Activated CD8-positive, alpha-beta T cell treated with anti-CD3 and anti-CD28 coated beads for 36 hours (primary cell): ENCODE data around the gene POLA1. TPM values are rescaled to one million over a fixed set of nuclear protein-coding genes. Genes with fewer than 3 reads are reported as not detected.
A peak's percentile ranks its signal among the peaks of the same experiment; 100 is the strongest.

ENCODE experiments used
- ATAC-seq: fragments of 200-7000 bp; cut with Tn5 transposase; one replicate; pipeline ENCODE4 v1.10.0; 2021; ENCODE audit warnings: mild to moderate bottlenecking, moderate library complexity
- CTCF ChIA-PET: fragments of 350-600 bp; sonication (Branson Sonifier 250); formaldehyde crosslinking; loops from one replicate; lab custom pipeline; 2021; ENCODE audit warnings: antibody characterized with exemption; lab: Charles Lee
- POLR2A ChIA-PET: fragments of 350-600 bp; sonication (Branson Sonifier 250); formaldehyde crosslinking; loops from one replicate; lab custom pipeline; 2021; ENCODE audit warnings: antibody characterized with exemption; lab: Charles Lee
- DNase-seq: peaks from one replicate; pipeline ENCODE4 v3.0.0-alpha.2; 2020
- H3K27ac Mint-ChIP-seq: one replicate; pipeline ENCODE4 v1.8.0; 2021; ENCODE audit warnings: mild to moderate bottlenecking, mixed read lengths
- H3K27me3 Mint-ChIP-seq: one replicate; pipeline ENCODE4 v1.8.0; 2021; ENCODE audit warnings: mixed read lengths
- H3K36me3 Mint-ChIP-seq: one replicate; pipeline ENCODE4 v1.8.0; 2021; ENCODE audit warnings: low read depth, mixed read lengths
- H3K4me1 Mint-ChIP-seq: one replicate; pipeline ENCODE4 v1.8.0; 2021; ENCODE audit warnings: low read depth, mixed read lengths
- H3K4me3 Mint-ChIP-seq: one replicate; pipeline ENCODE4 v1.8.0; 2021; ENCODE audit warnings: mild to moderate bottlenecking, moderate library complexity, mixed read lengths
- H3K9me3 Mint-ChIP-seq: one replicate; pipeline ENCODE4 v1.8.0; 2021; ENCODE audit warnings: mixed read lengths
- intact Hi-C: fragments of 100-400 bp; cut with micrococcal nuclease; formaldehyde crosslinking; loops from one replicate; pipeline ENCODE4 v1.10.0; 2022
- total RNA-seq, 2 experiments: library from RNA; stranded (reverse); gene quantifications; one replicate each; pipeline ENCODE4 v1.2.3, GENCODE V29; 2021
- TF ChIP-seq, protein P1 (sequence below): fragments of 200-600 bp; IDR thresholded peaks from one replicate; pipeline ENCODE4 v1.8.0; 2022; ENCODE audit warnings: antibody characterized with exemption, mild to moderate bottlenecking

The POLA1 gene
- total RNA-seq, 2 experiments from 2014 or later = 41.4 to 42.9 TPM

DNA sequence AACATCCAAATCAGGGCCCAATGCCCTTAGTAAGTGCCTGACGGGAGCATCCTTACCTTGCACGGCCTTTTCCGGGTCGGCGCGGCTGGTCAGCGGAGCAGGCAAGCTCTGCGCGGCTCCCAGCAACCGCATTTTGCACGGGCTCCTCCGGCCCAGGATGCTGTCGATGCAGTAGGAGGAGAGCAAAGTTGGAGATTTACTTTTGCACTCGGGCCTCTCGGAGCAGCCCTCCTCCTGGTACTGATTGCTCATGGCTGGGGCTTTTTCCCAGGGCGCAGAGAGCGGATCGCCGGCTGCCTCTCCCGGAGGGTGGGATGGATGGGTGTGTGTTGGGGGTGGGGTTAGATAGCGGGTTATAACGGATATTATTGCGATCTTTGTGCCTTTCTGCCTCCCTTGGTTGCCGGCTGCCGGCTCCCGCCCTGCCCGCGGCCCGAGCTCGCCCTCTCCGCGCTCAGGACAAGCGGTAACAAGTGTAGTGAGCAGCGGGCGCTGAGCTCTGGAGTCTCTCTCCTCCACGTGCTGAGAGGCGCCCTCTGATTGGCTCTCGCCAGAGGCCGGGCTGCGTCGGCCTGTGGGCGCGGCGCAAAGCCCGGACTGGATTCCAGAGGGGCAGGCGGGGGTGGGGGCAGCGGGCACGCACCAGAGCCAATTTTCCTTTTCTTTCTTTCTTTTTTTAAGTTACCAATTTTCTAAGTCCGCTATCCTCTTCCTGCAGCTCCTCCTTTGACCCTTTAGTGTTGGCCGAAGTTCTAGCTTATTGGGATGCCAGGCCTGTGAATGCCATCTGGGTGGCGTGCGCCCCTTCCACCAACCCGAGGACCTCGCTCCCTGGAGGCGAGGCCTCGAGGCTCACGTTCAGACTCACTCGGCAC lies 322.0 kb downstream of the POLA1 start, which contains the start of gene ARX:
ARX (minus strand) TSS at position 480 of the 875 bp plus-strand sequence; CDS start at position 252, 228 bp downstream.
- H3K36me3 Mint-ChIP-seq = no peaks in the 10 kb centered on the region
- intact Hi-C loops = loop anchor here (10.0 kb wide), 1 partner anchor 129 kb away; no protein-coding TSS in a partner anchor
- POLR2A ChIA-PET = interaction anchor here (0.6 kb wide), 1 partner anchor 10 kb away, joined by 3 read pairs; no protein-coding TSS in a partner anchor
- TF ChIP-seq, protein P1, sequence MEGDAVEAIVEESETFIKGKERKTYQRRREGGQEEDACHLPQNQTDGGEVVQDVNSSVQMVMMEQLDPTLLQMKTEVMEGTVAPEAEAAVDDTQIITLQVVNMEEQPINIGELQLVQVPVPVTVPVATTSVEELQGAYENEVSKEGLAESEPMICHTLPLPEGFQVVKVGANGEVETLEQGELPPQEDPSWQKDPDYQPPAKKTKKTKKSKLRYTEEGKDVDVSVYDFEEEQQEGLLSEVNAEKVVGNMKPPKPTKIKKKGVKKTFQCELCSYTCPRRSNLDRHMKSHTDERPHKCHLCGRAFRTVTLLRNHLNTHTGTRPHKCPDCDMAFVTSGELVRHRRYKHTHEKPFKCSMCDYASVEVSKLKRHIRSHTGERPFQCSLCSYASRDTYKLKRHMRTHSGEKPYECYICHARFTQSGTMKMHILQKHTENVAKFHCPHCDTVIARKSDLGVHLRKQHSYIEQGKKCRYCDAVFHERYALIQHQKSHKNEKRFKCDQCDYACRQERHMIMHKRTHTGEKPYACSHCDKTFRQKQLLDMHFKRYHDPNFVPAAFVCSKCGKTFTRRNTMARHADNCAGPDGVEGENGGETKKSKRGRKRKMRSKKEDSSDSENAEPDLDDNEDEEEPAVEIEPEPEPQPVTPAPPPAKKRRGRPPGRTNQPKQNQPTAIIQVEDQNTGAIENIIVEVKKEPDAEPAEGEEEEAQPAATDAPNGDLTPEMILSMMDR = no peak
- H3K27me3 Mint-ChIP-seq = peaks cover 61% of the 10 kb centered on the region
- no peak within 1 kb of the TSS for H3K4me3 Mint-ChIP-seq
- no peaks in the 10 kb centered on the region for H3K9me3 Mint-ChIP-seq
- no peak within 1 kb of the TSS for H3K27ac Mint-ChIP-seq
- peak; percentile 50 for DNase-seq
- peak; percentile 78 for ATAC-seq
- peaks cover 9% of the 10 kb centered on the region for H3K4me1 Mint-ChIP-seq
- CTCF ChIA-PET = no interaction called here

DNA sequence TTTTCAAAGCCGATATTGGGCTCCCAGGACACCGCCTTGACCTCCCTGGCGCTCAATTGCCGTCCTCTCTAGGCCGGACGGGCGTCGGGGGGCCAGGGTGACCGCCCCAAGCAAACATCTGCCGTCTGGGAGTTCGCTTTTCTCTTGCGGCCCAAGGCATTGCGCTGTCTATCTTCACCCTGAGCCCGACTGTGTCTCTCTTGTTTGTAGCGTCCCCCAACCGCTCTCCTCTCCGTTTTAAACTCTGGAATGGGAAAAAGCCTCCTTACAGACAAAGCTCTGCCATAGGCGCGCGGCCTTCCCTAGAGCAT lies 322.6 kb downstream of the POLA1 start:
- no peaks in the 10 kb centered on the region for H3K9me3 Mint-ChIP-seq
- H3K36me3 Mint-ChIP-seq = no peaks in the 10 kb centered on the region
- intact Hi-C loops = loop anchor here (10.0 kb wide), 1 partner anchor 128 kb away; no protein-coding TSS in a partner anchor
- H3K4me3 Mint-ChIP-seq = no peak overlapping the region
- DNase-seq = no peak
- H3K27me3 Mint-ChIP-seq = peaks cover 63% of the 10 kb centered on the region
- H3K27ac Mint-ChIP-seq = no peak overlapping the region
- ChIA-PET POLR2A (no interaction called here), CTCF (no interaction called here)
- TF ChIP-seq, protein P1 = no peak
- no peak for ATAC-seq
- H3K4me1 Mint-ChIP-seq = peaks cover 11% of the 10 kb centered on the region

DNA sequence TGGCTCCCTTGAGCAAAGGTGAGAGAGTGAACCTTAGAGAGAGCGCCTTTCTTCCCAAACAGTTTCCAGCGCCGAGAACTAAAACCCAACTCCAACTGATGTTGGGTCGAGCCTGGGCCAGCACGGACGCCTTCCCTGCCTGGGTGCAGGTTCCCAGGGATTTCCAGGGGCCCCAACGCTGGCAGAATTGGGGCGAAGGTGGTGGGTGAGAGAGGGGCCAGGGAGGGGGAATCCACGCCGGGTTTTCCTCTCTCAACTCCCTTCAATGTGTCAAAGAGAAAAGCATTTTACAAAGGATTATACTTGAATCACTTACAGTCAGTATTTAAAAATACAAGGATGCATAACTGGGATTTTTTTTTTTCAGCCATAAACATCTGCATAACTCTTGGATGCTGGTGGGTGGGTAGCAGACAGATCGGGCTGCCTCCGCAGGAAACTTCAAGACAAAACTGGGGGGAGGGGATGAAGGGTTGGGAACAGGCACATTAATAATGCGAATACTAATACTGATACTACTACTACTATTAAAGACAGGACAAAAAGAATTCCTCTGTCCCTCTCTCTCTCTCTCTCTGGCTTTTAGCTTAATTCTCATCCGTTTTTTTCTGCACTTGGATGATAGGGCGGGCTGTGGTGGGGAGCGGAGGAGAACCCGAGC lies 323.4 kb downstream of the POLA1 start:
- Mint-ChIP-seq H3K4me3 (no peak overlapping the region), H3K9me3 (no peaks in the 10 kb centered on the region), H3K27me3 (peaks cover 64% of the 10 kb centered on the region), H3K36me3 (no peaks in the 10 kb centered on the region), H3K4me1 (peaks cover 19% of the 10 kb centered on the region), H3K27ac (no peak overlapping the region)
- CTCF ChIA-PET = no interaction called here
- POLR2A ChIA-PET = no interaction called here
- intact Hi-C loops = loop anchor here (10.0 kb wide), 1 partner anchor 128 kb away; no protein-coding TSS in a partner anchor
- no peak for DNase-seq
- no peak for ATAC-seq
- TF ChIP-seq, protein P1 = no peak

DNA sequence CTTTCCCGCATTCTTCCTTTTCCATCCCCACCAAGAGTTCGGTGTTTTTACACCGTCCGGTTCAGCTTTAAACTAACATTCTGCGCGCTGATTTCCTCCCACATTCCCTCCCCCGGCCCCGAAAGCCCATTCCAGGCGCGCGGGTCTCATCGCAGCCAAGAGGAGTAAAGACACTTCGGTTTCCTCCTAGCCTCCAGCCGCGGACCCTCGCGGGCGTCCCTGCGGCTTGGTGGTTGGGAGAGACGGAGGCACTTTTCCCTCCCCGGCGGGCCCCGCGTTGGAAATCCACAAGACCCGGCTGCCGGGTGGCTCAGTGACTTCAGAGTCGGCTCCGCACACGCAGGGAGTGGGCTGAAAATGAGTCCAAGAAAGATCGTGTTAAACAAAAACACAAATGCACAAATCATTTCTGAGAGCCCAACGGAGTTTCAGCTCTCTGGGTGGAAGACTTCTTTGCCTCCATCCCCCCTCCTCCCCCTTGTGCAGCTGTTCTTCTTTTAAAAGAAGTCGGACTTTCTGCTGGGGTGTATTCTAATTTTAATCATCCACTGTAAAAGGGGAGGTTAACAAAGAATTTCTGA lies 324.0 kb downstream of the POLA1 start:
- no peaks in the 10 kb centered on the region for H3K36me3 Mint-ChIP-seq
- TF ChIP-seq, protein P1 = no peak
- no peak overlapping the region for H3K27ac Mint-ChIP-seq
- H3K9me3 Mint-ChIP-seq = no peaks in the 10 kb centered on the region
- DNase-seq = no peak
- intact Hi-C loops = loop anchor here (10.0 kb wide), 1 partner anchor 127 kb away; no protein-coding TSS in a partner anchor
- peaks cover 64% of the 10 kb centered on the region for H3K27me3 Mint-ChIP-seq
- H3K4me3 Mint-ChIP-seq = no peak overlapping the region
- ATAC-seq = no peak
- POLR2A ChIA-PET = no interaction called here
- CTCF ChIA-PET = no interaction called here
- peaks cover 20% of the 10 kb centered on the region for H3K4me1 Mint-ChIP-seq
